BE2C (cell line): ENCODE data around the gene UBAP2.

Source experiments
- DNase-seq: peaks from one replicate; pipeline ENCODE4 v3.0.0-alpha.2; 2020
- H3K27me3 ChIP-seq: fragments of 250-450 bp; sonication (Bioruptor Pico); 2 replicates; pipeline ENCODE4 v1.5.1; 2020; ENCODE audit warnings: mild to moderate bottlenecking
- H3K36me3 ChIP-seq: fragments of 250-450 bp; sonication (Bioruptor Pico); 2 replicates; pipeline ENCODE4 v1.5.1; 2020; ENCODE audit warnings: mild to moderate bottlenecking
- H3K4me1 ChIP-seq: fragments of 250-450 bp; sonication (Bioruptor Pico); 2 replicates; pipeline ENCODE4 v1.5.1; 2020
- H3K4me3 ChIP-seq: 2 replicates; pipeline ENCODE4 v1.5.1; 2011; ENCODE audit warnings: low read depth, low read length
- H3K9me3 ChIP-seq: fragments of 250-450 bp; sonication (Bioruptor Pico); 2 replicates; pipeline ENCODE4 v1.5.1; 2020
- CTCF ChIP-seq: IDR thresholded peaks from 2 replicates; pipeline ENCODE4 v1.5.1; 2012; ENCODE audit warnings: mild to moderate bottlenecking, low read depth, low read length

UBAP2 gene

GRCh38 chr9:33932078-33932807, 116.4 kb downstream of the UBAP2 start:
- H3K4me1 ChIP-seq, result no peaks in the 10 kb centered on the region
- no peak for DNase-seq
- peaks cover 83% of the 10 kb centered on the region for H3K36me3 ChIP-seq

GRCh38 chr9:33931326-33931725, 117.4 kb downstream of the UBAP2 start:
- peaks cover 89% of the 10 kb centered on the region for H3K36me3 ChIP-seq

More at GRCh38 chr9:33932078-33932807, 116.4 kb downstream of the UBAP2 start:
- H3K9me3 ChIP-seq, result no peaks in the 10 kb centered on the region
- TF ChIP-seq CTCF, result no peak
- no peaks in the 10 kb centered on the region for H3K27me3 ChIP-seq
- H3K4me3 ChIP-seq, result no peak overlapping the region

GRCh38 chr9:33927694-33928093, 121.0 kb downstream of the UBAP2 start:
- no peak for TF ChIP-seq CTCF
- Histone ChIP-seq H3K4me3 (no peak overlapping the region), H3K4me1 (no peaks in the 10 kb centered on the region), H3K9me3 (no peaks in the 10 kb centered on the region), H3K27me3 (no peaks in the 10 kb centered on the region), H3K36me3 (peaks cover 92% of the 10 kb centered on the region)
- no peak for DNase-seq

More at GRCh38 chr9:33931326-33931725, 117.4 kb downstream of the UBAP2 start:
- DNase-seq, result no peak
- no peak overlapping the region for H3K4me3 ChIP-seq
- no peak for TF ChIP-seq CTCF
- H3K4me1 ChIP-seq, result no peaks in the 10 kb centered on the region
- no peaks in the 10 kb centered on the region for H3K27me3 ChIP-seq
- H3K9me3 ChIP-seq, result no peaks in the 10 kb centered on the region

GRCh38 chr9:33926746-33927485, 121.8 kb downstream of the UBAP2 start:
- no peak for DNase-seq
- Histone ChIP-seq H3K4me3 (no peak overlapping the region), H3K4me1 (no peaks in the 10 kb centered on the region), H3K27me3 (no peaks in the 10 kb centered on the region), H3K9me3 (no peaks in the 10 kb centered on the region), H3K36me3 (peaks cover 92% of the 10 kb centered on the region)
- TF ChIP-seq CTCF, result no peak

GRCh38 chr9:33924978-33925797, 123.5 kb downstream of the UBAP2 start:
- Histone ChIP-seq H3K4me1 (no peaks in the 10 kb centered on the region), H3K36me3 (peaks cover 95% of the 10 kb centered on the region), H3K27me3 (no peaks in the 10 kb centered on the region), H3K9me3 (no peaks in the 10 kb centered on the region; the same call in 1 of the 2 replicates), H3K4me3 (no peak overlapping the region)
- DNase-seq, result peak; percentile 60
- peak; percentile 78 for TF ChIP-seq CTCF
